NCI-H2029 treated with DMSO at 0.1 percent for 48 hours (cell line): Measurements from ENCODE around the gene RAET1L.
"Not testable (repeated sequence)": the region's sequence is repeated elsewhere in the genome, so short reads cannot be mapped to it uniquely, and the experiment has no call there.

ENCODE experiments used
- DNase-seq: peaks from one replicate; lab custom pipeline; 2025; lab: John Stamatoyannopoulos, UW

The RAET1L gene

DNA sequence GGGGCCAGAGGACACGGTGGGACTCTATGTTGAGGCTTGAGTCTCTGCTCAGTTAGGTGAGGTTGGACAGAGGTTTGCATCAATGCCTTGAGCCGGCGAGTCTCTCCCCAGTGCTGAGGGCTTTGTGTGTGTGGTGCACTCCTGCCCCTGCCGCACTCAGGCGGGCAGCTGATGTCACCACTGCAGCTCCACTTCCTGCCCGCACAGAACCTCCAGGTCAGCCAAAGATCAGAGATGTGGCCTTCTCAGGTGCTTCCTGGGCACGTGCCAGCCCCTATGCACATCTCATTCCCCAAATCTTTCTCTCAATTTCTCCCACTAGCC is 33.9 kb downstream of the RAET1L start:
- not testable (repeated sequence) for DNase-seq

DNA sequence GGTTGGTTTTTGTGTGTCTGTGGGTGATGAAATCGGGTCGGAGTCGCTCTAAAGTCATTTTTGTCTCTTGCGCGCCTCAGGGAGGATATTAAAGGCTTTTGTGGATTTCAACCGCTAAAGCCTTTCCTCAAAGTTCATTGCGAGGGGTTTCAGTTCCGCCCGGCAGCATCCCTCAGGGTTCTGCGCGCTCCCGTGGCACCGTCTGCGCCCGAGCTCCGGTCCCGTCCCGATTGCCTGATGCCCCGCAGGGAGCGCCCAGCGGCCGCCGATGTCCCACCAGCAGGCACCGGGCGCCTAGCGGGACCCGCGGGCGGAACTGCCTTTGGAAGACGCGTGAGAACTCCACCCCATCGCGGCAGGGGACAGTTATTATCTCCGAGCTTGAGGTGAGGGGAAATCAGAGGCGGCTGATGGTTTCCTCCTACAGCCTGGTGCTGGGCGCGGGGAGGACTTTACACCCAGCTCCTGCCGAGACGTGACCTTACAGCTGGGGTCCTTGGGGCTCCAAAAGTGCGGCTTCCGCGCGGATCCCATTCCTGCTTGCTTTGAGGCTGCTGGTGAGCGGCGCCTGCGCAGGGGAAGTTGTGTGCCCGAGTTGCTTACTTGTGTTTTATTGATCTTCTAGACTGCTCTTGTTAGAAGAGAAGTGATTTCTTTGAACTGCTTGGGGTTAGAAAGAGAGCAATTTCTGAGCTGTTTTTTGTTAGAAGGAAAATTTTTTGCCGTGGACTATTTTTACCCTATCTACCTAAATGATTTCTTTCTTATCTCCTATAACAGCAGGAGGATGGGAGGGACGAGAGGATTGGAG is 34.5 kb downstream of the RAET1L start:
- no peak for DNase-seq

DNA sequence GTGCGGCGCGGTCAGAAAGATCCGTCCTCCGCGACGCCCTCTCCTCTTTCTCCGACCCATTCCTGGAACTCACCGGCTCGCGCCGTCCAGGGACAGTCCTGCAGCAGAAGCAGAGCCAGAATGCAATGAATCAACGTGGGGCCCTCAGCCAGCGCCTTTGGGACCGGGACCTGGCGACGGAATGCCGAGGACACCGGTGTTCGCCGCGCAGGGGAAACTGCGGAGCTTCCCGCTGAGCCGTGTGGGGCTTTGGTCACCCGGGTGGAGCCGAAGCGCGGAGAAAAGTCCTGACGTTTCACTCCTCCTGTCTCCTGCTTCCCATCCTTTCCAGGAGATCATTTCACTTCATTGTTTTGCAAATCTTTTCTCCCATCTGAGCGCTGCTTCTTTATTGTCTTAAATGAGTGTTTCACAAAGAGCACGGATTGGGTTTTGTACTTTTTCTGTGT is 35.1 kb downstream of the RAET1L start:
- no peak for DNase-seq

DNA sequence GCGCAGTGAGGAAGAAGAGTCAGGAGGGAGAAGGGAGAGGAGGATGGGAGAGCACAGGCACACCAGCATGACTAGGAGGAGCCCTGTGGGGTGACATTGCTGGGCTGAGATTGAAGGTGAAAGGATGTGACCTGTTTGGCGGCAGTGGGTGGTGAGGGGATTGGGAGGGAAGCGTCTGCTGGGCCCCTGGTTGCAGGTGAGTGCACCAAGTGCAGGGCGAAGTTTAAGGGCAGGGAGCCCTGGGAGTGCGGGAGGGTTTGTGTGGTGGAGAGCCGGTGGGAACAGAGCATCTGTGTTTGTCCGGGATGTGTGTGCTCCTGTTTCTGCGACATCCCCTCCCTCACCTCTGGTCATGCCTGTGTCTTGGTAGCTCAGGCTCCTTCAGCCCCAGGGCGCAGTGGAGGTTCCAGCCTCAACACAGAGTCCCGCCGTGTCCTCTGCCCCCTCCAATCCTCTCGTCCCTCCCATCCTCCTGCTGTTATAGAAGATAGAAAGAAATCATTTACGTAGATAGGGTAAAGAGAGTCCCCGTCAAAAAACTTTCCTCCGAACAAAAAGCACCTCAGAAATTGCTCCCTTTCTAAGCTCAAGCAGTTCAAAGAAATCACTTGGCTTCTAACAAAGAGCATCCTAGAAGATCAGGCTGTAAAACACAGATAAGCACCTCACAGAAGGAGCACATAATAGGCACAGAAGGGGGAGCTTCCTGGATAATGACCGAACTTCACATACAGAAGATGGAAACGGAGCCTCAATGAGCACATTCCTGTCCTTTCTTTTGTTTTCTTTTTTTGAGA is 36.6 kb downstream of the RAET1L start:
- no peak for DNase-seq

DNA sequence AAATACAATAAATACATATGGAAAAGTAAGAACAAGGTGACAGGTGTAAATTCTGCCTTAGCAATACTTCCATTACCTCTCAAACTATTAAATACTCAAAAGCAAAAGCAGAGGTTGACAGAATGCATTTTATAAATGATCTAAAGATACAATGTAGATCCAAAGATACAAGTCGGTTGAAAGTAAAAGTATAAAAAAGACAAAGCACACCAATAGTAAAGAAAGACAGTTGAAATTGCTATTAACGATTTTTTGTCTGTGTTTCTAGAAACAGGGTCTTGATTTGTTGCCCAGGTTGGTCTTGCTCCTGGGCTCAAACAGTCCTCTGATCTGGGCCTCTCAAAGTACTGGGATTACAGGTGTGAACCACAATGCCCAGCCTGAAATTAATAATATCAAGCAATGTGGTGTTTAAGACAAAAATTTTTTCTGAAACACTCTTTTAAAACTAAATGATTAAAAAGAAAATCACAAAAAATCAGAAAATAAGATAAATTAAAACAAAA is 37.7 kb downstream of the RAET1L start:
- no peak for DNase-seq

DNA sequence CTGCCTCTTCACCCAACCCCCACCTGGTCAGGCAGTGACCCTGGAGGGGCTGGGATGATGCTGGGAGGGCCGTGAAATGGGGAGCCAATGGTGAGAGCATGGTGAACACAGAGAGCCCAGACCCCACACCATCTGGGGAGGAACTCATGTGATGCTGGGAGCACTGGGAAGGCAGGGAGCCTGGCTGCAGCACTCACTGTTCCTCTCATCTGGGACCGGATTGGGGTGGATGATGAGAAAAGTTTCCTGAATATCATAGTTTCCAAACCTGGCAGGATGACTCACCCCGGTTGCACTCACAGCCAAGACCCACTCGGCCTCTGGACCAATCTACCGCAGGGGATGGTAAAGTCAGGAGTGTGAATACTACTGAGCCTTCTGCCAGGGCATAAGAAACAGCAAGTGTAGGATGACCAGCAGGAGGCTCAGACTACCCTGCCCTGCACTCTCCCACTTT is 39.8 kb downstream of the RAET1L start:
- no peak for DNase-seq

DNA sequence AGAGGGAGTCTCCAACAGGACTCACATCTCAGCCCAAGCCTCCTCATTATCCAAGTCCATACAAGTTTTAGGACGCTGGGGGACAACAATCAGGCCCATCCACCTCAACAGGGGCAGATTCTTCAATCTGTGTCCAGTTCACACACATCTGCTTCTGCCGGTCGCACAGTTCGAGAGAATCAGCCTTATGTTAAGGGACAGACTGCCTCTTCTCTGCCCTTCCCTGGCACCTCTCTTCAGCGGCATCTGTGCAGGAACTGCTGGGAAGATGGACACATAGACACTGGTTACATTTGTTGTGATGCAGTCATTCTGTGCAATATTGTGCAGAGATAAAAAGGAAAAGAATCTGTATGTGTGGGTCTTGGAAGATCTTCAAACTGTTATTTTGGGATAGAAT is 40.6 kb downstream of the RAET1L start:
- no peak for DNase-seq

DNA sequence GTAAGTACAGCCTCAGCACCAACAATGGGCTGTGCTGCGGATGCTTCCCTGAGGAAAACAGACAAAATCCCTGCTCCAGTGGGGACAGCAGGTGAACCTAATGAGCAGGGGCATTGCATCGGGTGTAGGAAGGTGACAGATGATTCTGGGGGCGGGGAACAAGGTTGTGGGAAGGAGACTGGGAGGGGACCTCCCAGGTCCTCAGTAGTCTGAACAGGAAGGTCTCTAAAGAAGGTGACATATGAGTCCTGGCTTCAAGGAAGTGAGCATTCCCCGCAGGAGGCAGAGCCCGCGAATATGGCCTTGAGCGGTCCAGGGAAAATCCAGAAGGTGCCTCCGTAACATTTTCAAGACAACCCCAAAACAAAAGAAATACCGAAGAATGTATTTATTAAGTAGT is 42.2 kb downstream of the RAET1L start:
- no peak for DNase-seq

DNA sequence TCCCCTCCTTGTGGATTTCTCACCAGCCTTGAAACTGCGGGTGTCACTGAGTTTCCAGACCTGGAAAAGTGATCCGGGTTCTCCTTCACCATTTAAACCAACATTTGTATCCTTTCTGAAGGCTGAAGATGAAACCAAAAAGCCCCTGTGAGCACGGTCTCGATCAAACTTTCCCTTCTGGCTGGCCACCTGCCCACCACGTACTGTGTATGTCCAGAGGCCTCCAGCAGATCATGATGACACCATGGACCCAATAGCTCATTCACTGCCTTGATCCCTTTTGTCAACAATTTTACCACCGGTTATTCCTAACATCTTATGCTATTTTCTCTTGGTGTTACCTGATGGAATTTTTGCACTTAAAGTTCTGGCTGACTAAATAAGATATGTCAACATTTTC is 46.0 kb downstream of the RAET1L start:
- DNase-seq: no peak

DNA sequence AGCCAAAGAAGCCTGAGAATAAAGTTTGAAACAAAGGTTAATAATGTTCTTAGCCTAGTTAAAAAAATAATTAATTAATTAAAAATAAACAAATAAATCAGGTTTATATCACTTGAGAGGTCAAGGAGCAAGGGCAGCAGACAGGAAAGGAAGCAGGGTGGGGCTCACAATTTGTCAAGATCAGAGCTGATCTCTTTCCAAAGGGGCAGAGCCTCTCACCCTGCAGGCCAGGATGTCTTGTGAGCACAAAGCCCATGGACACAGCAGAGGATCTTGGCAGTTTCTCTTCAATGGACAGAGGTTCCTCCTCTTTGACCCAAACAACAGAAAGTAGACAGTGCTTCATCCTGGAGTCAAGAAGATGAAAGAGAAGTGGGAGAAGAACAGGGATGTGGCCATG is 46.7 kb downstream of the RAET1L start:
- DNase-seq: no peak

DNA sequence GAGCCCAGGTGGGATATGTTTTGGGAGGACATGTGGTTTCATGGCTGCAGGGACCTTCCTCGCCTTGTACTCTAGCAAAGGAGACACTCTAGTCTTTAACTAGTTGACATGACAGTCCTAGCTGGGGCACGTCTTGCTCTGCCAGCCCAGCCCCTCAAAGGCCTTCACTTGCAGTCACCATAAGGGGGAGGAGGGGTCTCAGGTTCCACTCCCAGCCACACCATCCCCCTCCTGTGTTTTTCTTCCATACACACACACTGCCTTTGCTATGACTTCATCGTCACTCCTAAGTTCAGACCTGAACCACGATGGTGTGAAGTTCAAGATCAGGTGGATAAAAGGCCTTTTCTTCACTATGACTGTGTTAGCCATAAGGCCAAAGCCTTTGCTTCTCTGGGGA is 48.1 kb downstream of the RAET1L start:
- no peak for DNase-seq

DNA sequence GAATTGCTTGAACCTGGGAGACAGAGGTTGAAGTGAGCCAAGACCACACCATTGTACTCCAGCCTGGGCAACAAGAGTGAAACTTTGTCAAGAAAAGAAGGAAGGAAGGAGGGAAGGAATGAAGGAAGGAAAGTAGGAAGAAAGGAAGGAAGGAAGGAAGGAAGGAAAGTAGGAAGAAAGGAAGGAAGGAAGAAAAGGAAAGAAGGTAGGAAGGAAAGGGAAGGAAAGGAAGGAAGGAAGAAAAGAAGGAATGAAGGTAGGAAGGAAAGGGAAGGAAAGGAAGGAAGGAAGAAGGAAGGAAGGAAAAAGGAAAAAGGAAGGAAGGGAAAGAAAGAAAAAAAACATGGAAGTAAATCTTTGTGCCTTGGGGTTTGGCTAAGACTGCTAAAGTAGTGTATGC is 49.9 kb downstream of the RAET1L start:
- no peak for DNase-seq

DNA sequence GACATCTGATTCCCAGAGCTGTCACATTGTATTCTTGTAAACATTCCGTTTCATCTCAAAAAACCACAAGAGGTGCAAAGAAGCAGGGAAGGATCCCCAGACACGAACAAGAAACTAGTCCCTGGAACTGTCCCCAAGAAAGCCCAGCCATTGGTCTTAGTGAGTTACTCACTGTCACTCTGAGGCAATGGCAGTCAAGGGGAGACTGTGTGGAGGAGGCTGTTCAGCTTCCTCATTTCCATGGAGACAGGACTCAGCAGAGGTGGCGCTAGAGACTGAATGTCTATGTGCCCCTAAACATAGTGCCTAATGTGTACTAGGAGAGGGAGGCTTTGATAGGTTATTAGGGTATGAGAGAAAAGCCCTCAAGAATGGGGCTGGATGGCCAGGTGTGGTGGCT is 50.5 kb downstream of the RAET1L start:
- no peak for DNase-seq

DNA sequence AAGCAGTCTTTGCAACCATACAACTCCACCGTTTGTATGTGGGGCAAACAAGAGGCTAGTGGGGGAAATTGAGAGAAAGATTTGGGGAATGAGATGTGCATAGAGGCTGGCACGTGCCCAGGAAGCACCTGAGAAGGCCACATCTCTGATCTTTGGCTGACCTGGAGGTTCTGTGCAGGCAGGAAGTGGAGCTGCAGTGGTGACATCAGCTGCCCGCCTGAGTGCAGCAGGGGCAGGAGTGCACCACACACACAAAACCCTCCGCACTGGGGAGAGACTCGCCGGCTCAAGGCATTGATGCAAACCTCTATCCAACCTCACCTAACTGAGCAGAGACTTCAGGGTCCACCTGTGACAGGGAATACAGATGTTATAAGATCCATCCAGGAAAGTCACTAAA is 50.9 kb downstream of the RAET1L start:
- DNase-seq: not testable (repeated sequence)

DNA sequence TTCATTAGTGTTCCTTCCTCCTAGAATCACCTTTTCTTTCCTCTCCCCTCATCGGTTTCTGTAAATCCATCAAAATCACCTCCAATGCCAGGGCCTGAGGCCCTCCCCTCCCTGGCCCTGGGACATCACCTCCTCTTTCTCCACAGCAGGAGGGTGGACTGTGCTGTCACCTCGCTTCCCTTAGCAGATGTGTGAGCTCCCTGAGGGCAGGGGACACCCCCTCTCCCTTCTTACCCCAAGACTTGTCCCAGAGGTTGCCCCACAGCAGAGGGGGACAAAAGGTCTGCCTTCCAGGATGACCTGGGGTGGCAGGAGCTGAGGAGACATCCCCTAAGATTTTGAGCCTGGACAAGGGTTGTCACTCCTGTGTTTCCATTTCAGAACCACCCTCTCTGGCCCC is 55.7 kb downstream of the RAET1L start:
- no peak for DNase-seq

DNA sequence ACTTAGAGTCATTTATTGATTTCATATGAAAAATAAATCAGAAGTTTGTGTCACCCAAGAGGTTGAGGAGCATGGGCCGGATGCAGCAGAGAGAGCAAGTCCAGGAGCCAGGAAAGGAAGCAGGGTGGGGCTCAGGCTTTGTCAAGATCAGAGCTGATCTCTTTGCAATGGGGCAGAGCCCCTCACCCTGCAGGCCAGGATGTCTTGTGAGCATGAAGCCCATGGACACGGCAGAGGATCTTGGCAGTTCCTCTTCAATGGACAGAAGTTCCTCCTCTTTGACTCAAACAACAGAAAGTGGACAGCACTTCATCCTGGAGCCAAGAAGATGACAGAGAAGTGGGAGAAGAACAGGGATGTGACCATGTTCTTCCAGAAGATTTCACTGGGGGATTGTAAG is 56.4 kb downstream of the RAET1L start:
- not testable (repeated sequence) for DNase-seq
